SK-N-SH (cell line): ENCODE data around the gene LMF1.

Experiments
- CHD2 ChIP-seq: fragments of 150-350 bp; IDR thresholded peaks from 2 replicates; pipeline ENCODE4 v1.6.1; 2018; ENCODE audit warnings: low read length; ENCODE audit not compliant: partially characterized antibody
- CTCF ChIP-seq: fragments of 200-600 bp; sonication (generic); IDR thresholded peaks from 2 replicates; pipeline ENCODE4 v1.6.1; 2017; ENCODE audit warnings: antibody characterized with exemption, mild to moderate bottlenecking, moderate library complexity
- EP300 ChIP-seq, 2 experiments: IDR thresholded peaks; 2 replicates each; pipeline versions ENCODE4 v1.4.0 to v1.6.1; 2012; ENCODE audit warnings: borderline replicate concordance in 1 of 2, low read depth in 1 of 2, low read length in 1 of 2
- EZH2phosphoT487 ChIP-seq: fragments of 200-600 bp; sonication (generic); IDR thresholded peaks from 2 replicates; pipeline ENCODE4 v1.6.1; 2017; ENCODE audit warnings: low read depth, mixed run types, mild to moderate bottlenecking, antibody characterized with exemption, moderate library complexity, borderline replicate concordance
- FOXJ3 ChIP-seq: sonication (generic); formaldehyde crosslinking; IDR thresholded peaks from 2 replicates; pipeline ENCODE4 v1.5.1; 2020; ENCODE audit warnings: mild to moderate bottlenecking, missing genetic modification reagents
- GABPA ChIP-seq: IDR thresholded peaks from 2 replicates; pipeline ENCODE4 v1.4.0; 2012; ENCODE audit warnings: low read depth, mild to moderate bottlenecking
- IRF3 ChIP-seq: fragments of 150-350 bp; IDR thresholded peaks from 2 replicates; pipeline ENCODE4 v1.6.1; 2016; ENCODE audit warnings: mild to moderate bottlenecking, low read depth, low read length
- JUND ChIP-seq: IDR thresholded peaks from 2 replicates; pipeline ENCODE4 v1.4.0; 2012
- MEF2A ChIP-seq: IDR thresholded peaks from 2 replicates; pipeline ENCODE4 v1.4.0; 2012; ENCODE audit warnings: low read depth, borderline replicate concordance
- POLR2AphosphoS5 ChIP-seq: IDR thresholded peaks from 2 replicates; pipeline ENCODE4 v1.6.1; 2012; ENCODE audit warnings: low read depth, low read length
- RAD21 ChIP-seq: IDR thresholded peaks from 2 replicates; pipeline ENCODE4 v1.6.1; 2012; ENCODE audit warnings: mild to moderate bottlenecking, low read length
- REST ChIP-seq: IDR thresholded peaks from 2 replicates; pipeline ENCODE4 v1.6.1; 2012; ENCODE audit warnings: mild to moderate bottlenecking, low read depth, low read length, moderate library complexity
- TEAD4 ChIP-seq: IDR thresholded peaks from 2 replicates; pipeline ENCODE4 v1.4.0; 2012; ENCODE audit warnings: mild to moderate bottlenecking, borderline replicate concordance; ENCODE audit not compliant: insufficient read depth
- USF2 ChIP-seq: fragments of 150-350 bp; IDR thresholded peaks from 2 replicates; pipeline ENCODE4 v1.6.1; 2017; ENCODE audit warnings: antibody characterized with exemption, low read length, low read depth, borderline replicate concordance

GRCh38 chr16:891353-891740 lies 79.4 kb downstream of the LMF1 start:
- TF ChIP-seq EP300 (IDR thresholded peaks at IDR 0.05; ENCODE audit: borderline replicate concordance in 1 of 2, low read depth in 1 of 2, low read length in 1 of 2), result no peak
- TF ChIP-seq CTCF, result no peak
- TF ChIP-seq REST, result no peak
- no peak for TF ChIP-seq IRF3
- TF ChIP-seq EZH2phosphoT487, result no peak
- no peak for TF ChIP-seq USF2
- TF ChIP-seq GABPA, result no peak
- no peak for TF ChIP-seq JUND
- no peak for TF ChIP-seq MEF2A
- TF ChIP-seq CHD2, result no peak
- no peak for TF ChIP-seq TEAD4
- no peak for TF ChIP-seq FOXJ3 (CRISPR knock-in tag)
- TF ChIP-seq POLR2AphosphoS5, result no peak
- no peak for TF ChIP-seq RAD21
